HepG2 (cell line): Measurements from ENCODE around the gene PFN1. TPM values are rescaled to one million over a fixed set of nuclear protein-coding genes. Genes with fewer than 3 reads are reported as not detected.

ENCODE experiments used
- ATAC-seq: fragments of 200-7000 bp; cut with Tn5 transposase; 3 replicates; pipeline ENCODE4 v1.9.1; 2020; ENCODE audit warnings: mild to moderate bottlenecking, moderate library complexity
- BruUV-seq: library from RNA; stranded (reverse); fragments of 400-500 nt; replicated peaks from 2 replicates; lab custom pipeline; 2021; lab: Mats Ljungman, UMichigan
- CTCF ChIA-PET: fragments of 300-600 bp; formaldehyde crosslinking; extraction: SDS; loops from one replicate; lab custom pipeline; 2021; ENCODE audit warnings: low total read pairs, inconsistent platforms, low intra/inter-chr PET ratio; lab: Yijun Ruan, JAX
- POLR2A ChIA-PET: fragments of 350-600 bp; sonication (Branson Sonifier 250); formaldehyde crosslinking; loops from one replicate; lab custom pipeline; 2020; ENCODE audit warnings: antibody characterized with exemption, inconsistent platforms; lab: Yijun Ruan, JAX
- DNase-seq: peaks from one replicate; pipeline ENCODE4 v3.0.0-alpha.2; 2015; ENCODE audit warnings: low spot score
- FAIRE-seq: peaks from 3 replicates; lab custom pipeline; 2011; peaks lifted over from hg19 to GRCh38; lab: Jason Lieb, UNC
- H2AFZ ChIP-seq: one replicate; pipeline ENCODE4 v1.6.1; 2011; ENCODE audit warnings: low read length, inconsistent platforms
- H3K27ac ChIP-seq: fragments of 300-600 bp; 3 replicates; pipeline ENCODE4 v1.8.0; 2011; ENCODE audit warnings: mixed run types, mild to moderate bottlenecking, mixed read lengths, low read length, inconsistent platforms; ENCODE audit not compliant: insufficient read depth; ENCODE audit errors: extremely low read length
- H3K27me3 ChIP-seq, 2 experiments: fragments of 200-600 bp in 1 of 2; 2 replicates in 1 of 2; 3 replicates in 1 of 2; pipeline versions ENCODE4 v1.6.0 to v1.8.0; 2011; ENCODE audit warnings: low read length in 2 of 2, mild to moderate bottlenecking in 2 of 2, moderate library complexity in 2 of 2, inconsistent platforms in 1 of 2; ENCODE audit not compliant: insufficient read depth in 2 of 2, control insufficient read depth in 1 of 2
- H3K36me3 ChIP-seq, 2 experiments: fragments of 200-600 bp in 1 of 2; replicated peaks in 1 of 2; 2 replicates in 1 of 2; 3 replicates in 1 of 2; pipeline versions ENCODE4 v1.5.1 to v1.8.0; 2011; ENCODE audit warnings: low read length in 2 of 2, inconsistent platforms in 1 of 2; ENCODE audit not compliant: insufficient read depth in 2 of 2, control insufficient read depth in 1 of 2
- H3K4me1 ChIP-seq: 2 replicates; pipeline ENCODE4 v1.5.1; 2012; ENCODE audit warnings: low read length, inconsistent platforms; ENCODE audit not compliant: insufficient read depth
- H3K4me2 ChIP-seq: 2 replicates; pipeline ENCODE4 v1.6.0; 2011; ENCODE audit warnings: low read depth, low read length, inconsistent platforms
- H3K4me3 ChIP-seq, 3 experiments: fragments of 200-600 bp in 1 of 3; sonication (generic), shearing (Covaris generic) in 1 of 3; replicated peaks in 1 of 3; 2 replicates each; pipeline ENCODE4 v1.5.1; 2011 to 2016; ENCODE audit warnings: low read length in 3 of 3, inconsistent platforms in 2 of 3, low read depth in 2 of 3, mild to moderate bottlenecking in 2 of 3, control low read depth in 1 of 3, mixed read lengths in 1 of 3; ENCODE audit not compliant: insufficient read depth in 1 of 3
- H3K79me2 ChIP-seq: one replicate; pipeline ENCODE4 v1.6.1; 2011; ENCODE audit warnings: low read length, inconsistent platforms; ENCODE audit not compliant: insufficient read depth
- H3K9ac ChIP-seq: 2 replicates; pipeline ENCODE4 v1.6.0; 2011; ENCODE audit warnings: mild to moderate bottlenecking, low read depth, low read length, inconsistent platforms; ENCODE audit not compliant: insufficient read depth
- H3K9me3 ChIP-seq: 2 replicates; pipeline ENCODE4 v1.5.1; 2012; ENCODE audit warnings: mild to moderate bottlenecking, low read length
- H4K20me1 ChIP-seq: 2 replicates; pipeline ENCODE4 v1.6.0; 2011; ENCODE audit warnings: inconsistent platforms, mild to moderate bottlenecking, low read length, moderate library complexity; ENCODE audit not compliant: insufficient read depth
- ARID4A ChIP-seq: sonication (generic); formaldehyde crosslinking; IDR thresholded peaks from 2 replicates; pipeline ENCODE4 v1.5.0; 2020; ENCODE audit warnings: mild to moderate bottlenecking, missing genetic modification reagents, borderline replicate concordance
- ATF4 ChIP-seq, 2 experiments: fragments of 450-650 bp in 1 of 2; sonication (generic) in 1 of 2; formaldehyde crosslinking; IDR thresholded peaks; 2 replicates each; pipeline versions ENCODE4 v1.5.0 to v1.8.0; 2020 to 2022; ENCODE audit warnings: mild to moderate bottlenecking in 1 of 2, missing genetic modification reagents in 1 of 2
- BRD4 ChIP-seq: sonication (generic); formaldehyde crosslinking; IDR thresholded peaks from 2 replicates; pipeline ENCODE4 v1.4.0; 2020; ENCODE audit warnings: missing genetic modification reagents
- HNRNPH1 ChIP-seq: fragments of 200-400 bp; formaldehyde crosslinking; optimal IDR thresholded peaks from 2 replicates; pipeline ENCODE3; 2017; ENCODE audit warnings: mild to moderate bottlenecking, low read depth, low read length
- KAT8 ChIP-seq: IDR thresholded peaks from 2 replicates; pipeline ENCODE4 v1.6.1; 2016; ENCODE audit warnings: missing genetic modification reagents, missing compliant biosample characterization
- MAZ ChIP-seq, 2 experiments: sonication (generic) in 1 of 2; formaldehyde crosslinking in 1 of 2; IDR thresholded peaks; 2 replicates each; pipeline versions ENCODE4 v1.5.0 to v1.6.1; 2012 to 2020; ENCODE audit warnings: low read depth in 2 of 2, mild to moderate bottlenecking in 2 of 2, borderline replicate concordance in 1 of 2, improper control_type of control experiment in 1 of 2, low read length in 1 of 2, missing genetic modification reagents in 1 of 2, moderate library complexity in 1 of 2
- MED13 ChIP-seq: sonication (generic); formaldehyde crosslinking; IDR thresholded peaks from 2 replicates; pipeline ENCODE4 v1.5.0; 2020; ENCODE audit warnings: missing genetic modification reagents
- MTF2 ChIP-seq: sonication (generic); formaldehyde crosslinking; IDR thresholded peaks from 2 replicates; pipeline ENCODE4 v1.5.0; 2020; ENCODE audit warnings: missing genetic modification reagents, borderline replicate concordance
- TARDBP ChIP-seq: sonication (generic); formaldehyde crosslinking; IDR thresholded peaks from 2 replicates; pipeline ENCODE4 v1.8.0; 2022; ENCODE audit warnings: mild to moderate bottlenecking, missing genetic modification reagents
- TRAFD1 ChIP-seq: sonication (generic); formaldehyde crosslinking; IDR thresholded peaks from 2 replicates; pipeline ENCODE4 v1.5.1; 2020; ENCODE audit warnings: missing genetic modification reagents, mild to moderate bottlenecking, borderline replicate concordance
- ZFAT ChIP-seq: sonication (generic); formaldehyde crosslinking; conservative IDR thresholded peaks from 2 replicates; pipeline ENCODE4 v1.8.1; 2023; ENCODE audit warnings: missing genetic modification reagents, inconsistent platforms
- ZNF230 ChIP-seq: sonication (generic); formaldehyde crosslinking; IDR thresholded peaks from 2 replicates; pipeline ENCODE4 v1.4.0; 2020; ENCODE audit warnings: mild to moderate bottlenecking, missing genetic modification reagents
- ZNF468 ChIP-seq: sonication (generic); formaldehyde crosslinking; IDR thresholded peaks from 2 replicates; pipeline ENCODE4 v1.8.0; 2022; ENCODE audit warnings: mild to moderate bottlenecking, moderate library complexity, missing genetic modification reagents
- ZNF749 ChIP-seq: sonication (generic); formaldehyde crosslinking; IDR thresholded peaks from 2 replicates; pipeline ENCODE4 v1.8.0; 2022; ENCODE audit warnings: mild to moderate bottlenecking, missing genetic modification reagents, moderate library complexity, borderline replicate concordance
- ZNF878 ChIP-seq: sonication (generic); formaldehyde crosslinking; IDR thresholded peaks from 2 replicates; pipeline ENCODE4 v1.8.1; 2023; ENCODE audit warnings: mild to moderate bottlenecking, missing genetic modification reagents, moderate library complexity
- WGBS: methylation state at CpG from one replicate; pipeline ENCODE4 v1.1.6; 2017; ENCODE audit warnings: low lambda C conversion rate; 5-methylcytosine and 5-hydroxymethylcytosine counted together
- in situ Hi-C: cut with HindIII; loops from 2 replicates; pipeline ENCODE4 v1.10.0; 2017; ENCODE audit warnings: low pct_unique_long_range_greater_than_20kb; ENCODE audit not compliant: extremely low pct_ligation_motif_present
- intact Hi-C: fragments of 100-400 bp; cut with micrococcal nuclease; formaldehyde crosslinking; loops from one replicate; pipeline ENCODE4 v1.10.0; 2022; ENCODE audit not compliant: unreplicated experiment
- polyA plus RNA-seq, 8 experiments: library from polyadenylated mRNA; depleted of rRNA in 3 of 8; stranded (reverse) in 7 of 8; unstranded in 1 of 8; fragments of >200 nt; fragmentation: Illumina TruSeq in 4 of 8; extraction: Trizol in 4 of 8; gene quantifications; 2 replicates each; pipeline versions ENCODE4 v1.2.1 to v1.2.3, GENCODE V29; 2011 to 2016; ENCODE audit warnings: low read depth in 4 of 8, missing spikeins in 1 of 8, mixed read lengths in 1 of 8; ENCODE audit not compliant: insufficient read depth in 1 of 8
- total RNA-seq, 5 experiments: library from RNA; depleted of rRNA; stranded (reverse); fragments of >200 nt; fragmentation: Illumina TruSeq; extraction: Trizol; gene quantifications; 2 replicates each; pipeline ENCODE4 v1.2.3, GENCODE V29; 2016; ENCODE audit warnings: low read depth in 1 of 5

Gene PFN1
- total and polyA plus RNA-seq, 2 of the 13 experiments (the other 11 are each of a cell fraction or from before 2014, with no cell fraction given), result 494 to 613 TPM

- Histone ChIP-seq H3K4me1 (peaks cover 59% of the 10 kb centered on the region), H3K9ac (peak overlapping the region; percentile 84), H4K20me1 (peaks cover 31% of the 10 kb centered on the region), H3K27me3 (no peaks in the 10 kb centered on the region; a peak in 1 of 5 replicates), H3K36me3 (peaks cover 10 to 23% of the 10 kb centered on the region in 2 experiments), H3K9me3 (no peaks in the 10 kb centered on the region), H3K4me3 (peak overlapping the region; percentile 70 to 100 (median 93)), H3K27ac (peak overlapping the region; percentile 99), H3K79me2 (peaks cover 48% of the 10 kb centered on the region), H3K4me2 (peak overlapping the region; percentile 84), H2AFZ (no peak overlapping the region)
- in situ Hi-C loops, result no loop called here
- intact Hi-C loops, result loop anchor here (1.0 to 5.0 kb wide), 2 partner anchors 18 to 42 kb away; partner anchors contain the start of gene SPAG7
- WGBS, result 2% methylated on average over 13 of the region's 75 CpGs
- DNase-seq (peak; percentile 82), ATAC-seq (peak; percentile 39), FAIRE-seq (no peak)
- ChIA-PET POLR2A (interaction anchor here (2.1 to 10.0 kb wide), 4 partner anchors 10 to 48 kb away, joined by 8 to 273 read pairs (median 56); partner anchors contain the start of genes INCA1, KIF1C, RNF167 and SLC25A11), CTCF (no interaction called here)
- no TSS peak for BruUV-seq
- TF ChIP-seq MED13 (no peak), ARID4A (peak; percentile 19; the same call in 1 of the 2 replicates), KAT8 (CRISPR knock-in tag) (0 out of 2 replicates have a peak, but pooled peaks have one; percentile 11), ZNF230 (CRISPR knock-in tag) (peak; percentile 85), TRAFD1 (CRISPR knock-in tag) (no peak), ATF4 (CRISPR knock-in tag; IDR thresholded peaks at IDR 0.05) (peak in 1 of 2 experiments; percentile 59; a peak in 1 of 4 replicates), ZNF749 (CRISPR knock-in tag) (0 out of 2 replicates have a peak, but pooled peaks have one; percentile 52), MTF2 (CRISPR knock-in tag) (no peak), HNRNPH1 (no peak), BRD4 (peak; percentile 11; the same call in 1 of the 2 replicates), ZNF468 (CRISPR knock-in tag) (no peak), MAZ (IDR thresholded peaks at IDR 0.05; ENCODE audit: borderline replicate concordance, low read depth, low read length) (peak; percentile 56; the same call in 1 of the 2 replicates), MAZ (CRISPR knock-in tag; IDR thresholded peaks at IDR 0.05; ENCODE audit: low read depth) (peak; percentile 81), ZNF878 (CRISPR knock-in tag) (peak; percentile 59; the same call in 1 of the 2 replicates), ZFAT (no peak), TARDBP (CRISPR knock-in tag) (0 out of 2 replicates have a peak, but pooled peaks have one; percentile 30)
These were observed 1.2 kb upstream of the PFN1 start for GRCh38 chr17:4949321-4950074.
